Loucy (cell line): ENCODE data around the gene IFT122.

Source experiments
- EZH2phosphoT487 ChIP-seq: fragments of 200-600 bp; IDR thresholded peaks from 2 replicates; pipeline ENCODE4 v1.6.1; 2018; ENCODE audit warnings: antibody characterized with exemption, mild to moderate bottlenecking, moderate library complexity, borderline replicate concordance
- TF ChIP-seq, protein P1 (sequence below): fragments of 200-600 bp; sonication (generic); conservative IDR thresholded peaks from 2 replicates; pipeline ENCODE4 v1.5.1; 2014; ENCODE audit warnings: mild to moderate bottlenecking, antibody characterized with exemption, low read length

DNA sequence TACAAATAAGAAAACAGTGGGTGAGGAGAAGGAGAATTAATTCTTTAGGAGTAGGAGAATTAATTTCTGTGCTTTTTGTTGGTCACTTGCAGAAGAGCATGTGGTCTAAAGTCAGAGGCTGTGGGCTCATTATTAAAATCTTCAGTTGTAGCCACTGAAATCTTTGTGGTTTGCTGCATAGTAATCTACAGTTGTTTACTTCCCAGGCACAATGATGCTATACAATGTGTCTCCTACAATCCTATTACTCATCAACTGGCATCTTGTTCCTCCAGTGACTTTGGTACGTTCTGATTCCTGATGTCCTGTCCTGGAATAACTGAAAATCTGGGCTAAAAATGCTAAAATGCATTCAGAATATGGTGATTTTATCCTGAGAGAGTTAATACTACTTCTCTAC is 21.0 kb downstream of the IFT122 start:
- TF ChIP-seq, protein P1, sequence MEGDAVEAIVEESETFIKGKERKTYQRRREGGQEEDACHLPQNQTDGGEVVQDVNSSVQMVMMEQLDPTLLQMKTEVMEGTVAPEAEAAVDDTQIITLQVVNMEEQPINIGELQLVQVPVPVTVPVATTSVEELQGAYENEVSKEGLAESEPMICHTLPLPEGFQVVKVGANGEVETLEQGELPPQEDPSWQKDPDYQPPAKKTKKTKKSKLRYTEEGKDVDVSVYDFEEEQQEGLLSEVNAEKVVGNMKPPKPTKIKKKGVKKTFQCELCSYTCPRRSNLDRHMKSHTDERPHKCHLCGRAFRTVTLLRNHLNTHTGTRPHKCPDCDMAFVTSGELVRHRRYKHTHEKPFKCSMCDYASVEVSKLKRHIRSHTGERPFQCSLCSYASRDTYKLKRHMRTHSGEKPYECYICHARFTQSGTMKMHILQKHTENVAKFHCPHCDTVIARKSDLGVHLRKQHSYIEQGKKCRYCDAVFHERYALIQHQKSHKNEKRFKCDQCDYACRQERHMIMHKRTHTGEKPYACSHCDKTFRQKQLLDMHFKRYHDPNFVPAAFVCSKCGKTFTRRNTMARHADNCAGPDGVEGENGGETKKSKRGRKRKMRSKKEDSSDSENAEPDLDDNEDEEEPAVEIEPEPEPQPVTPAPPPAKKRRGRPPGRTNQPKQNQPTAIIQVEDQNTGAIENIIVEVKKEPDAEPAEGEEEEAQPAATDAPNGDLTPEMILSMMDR = no peak
- TF ChIP-seq EZH2phosphoT487 = no peak
